NCI-H1417 treated with DMSO at 0.1 percent for 48 hours (cell line): ENCODE measurements around the gene PANK2.
"Not testable (repeated sequence)": the region's sequence is repeated elsewhere in the genome, so short reads cannot be mapped to it uniquely, and the experiment has no call there.

Experiments
- DNase-seq: peaks from one replicate; lab custom pipeline; 2025; lab: John Stamatoyannopoulos, UW

PANK2 gene

GRCh38 chr20:3901028-3901705 is 12.0 kb downstream of the PANK2 start:
- no peak for DNase-seq

GRCh38 chr20:3901706-3902440 is 12.7 kb downstream of the PANK2 start:
- DNase-seq, result no peak

GRCh38 chr20:3902446-3902845 is 13.3 kb downstream of the PANK2 start:
- no peak for DNase-seq

- DNase-seq, result no peak
Measured at GRCh38 chr20:3904224-3904623, 15.0 kb downstream of the PANK2 start.

- no peak for DNase-seq
Measured at GRCh38 chr20:3904857-3905256, 15.7 kb downstream of the PANK2 start.

GRCh38 chr20:3906744-3907721 is 17.8 kb downstream of the PANK2 start:
- not testable (repeated sequence) for DNase-seq

GRCh38 chr20:3908667-3909066 is 19.5 kb downstream of the PANK2 start:
- no peak for DNase-seq

GRCh38 chr20:3909952-3910366 is 20.8 kb downstream of the PANK2 start:
- no peak for DNase-seq

GRCh38 chr20:3910853-3911252 is 21.7 kb downstream of the PANK2 start:
- DNase-seq, result no peak

- peak; percentile 66 for DNase-seq
Measured at GRCh38 chr20:3911956-3912355, 22.8 kb downstream of the PANK2 start.

GRCh38 chr20:3914446-3914845 is 25.3 kb downstream of the PANK2 start:
- no peak for DNase-seq

GRCh38 chr20:3915691-3916090 is 26.5 kb downstream of the PANK2 start:
- no peak for DNase-seq

- no peak for DNase-seq
Measured at GRCh38 chr20:3916364-3916763, 27.2 kb downstream of the PANK2 start.

GRCh38 chr20:3919352-3919751 is 30.2 kb downstream of the PANK2 start:
- no peak for DNase-seq

GRCh38 chr20:3922223-3922982 is 33.2 kb downstream of the PANK2 start:
- DNase-seq, result no peak

- DNase-seq, result no peak
Measured at GRCh38 chr20:3922983-3923339, 33.8 kb downstream of the PANK2 start.

GRCh38 chr20:3923818-3924217 is 34.6 kb downstream of the PANK2 start:
- no peak for DNase-seq

- no peak for DNase-seq
Measured at GRCh38 chr20:3924304-3925112, 35.3 kb downstream of the PANK2 start.

GRCh38 chr20:3925113-3925695 is 36.0 kb downstream of the PANK2 start:
- DNase-seq, result no peak

GRCh38 chr20:3925899-3926638 is 36.9 kb downstream of the PANK2 start:
- no peak for DNase-seq
